GM12873 (cell line): ENCODE results near the gene DYRK4.

Experiments used
- CTCF ChIP-seq: IDR thresholded peaks from 2 replicates; pipeline ENCODE4 v1.5.1; 2012; ENCODE audit warnings: low read depth, mild to moderate bottlenecking, moderate library complexity, low read length, control low read depth; ENCODE audit not compliant: insufficient read depth; ENCODE audit errors: missing control alignments

DYRK4 gene

DNA sequence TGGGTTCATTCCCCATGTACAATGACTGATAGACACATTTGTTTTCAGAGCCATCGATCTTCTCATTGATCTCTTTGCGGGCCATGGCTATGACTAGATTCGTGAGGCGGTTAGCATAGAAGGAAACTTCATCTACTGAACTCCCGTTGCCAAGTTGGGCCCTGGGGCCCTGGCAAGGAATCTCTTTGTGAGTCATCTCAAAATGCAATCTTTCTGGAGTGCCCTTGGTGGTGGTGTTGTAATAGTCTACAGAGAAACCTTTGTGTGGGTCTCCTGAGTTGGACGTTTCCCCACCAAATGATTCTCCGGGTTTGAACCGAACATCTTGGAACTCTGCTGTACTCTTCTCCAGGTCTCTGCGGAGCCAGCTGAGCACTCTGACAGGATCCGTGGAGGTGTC is 66.4 kb downstream of the DYRK4 start:
- TF ChIP-seq CTCF = no peak

GRCh38 chr12:4630262-4630661 is 68.3 kb downstream of the DYRK4 start:
- TF ChIP-seq CTCF = no peak

- TF ChIP-seq CTCF = no peak
Measured at GRCh38 chr12:4643747-4644146, 81.7 kb downstream of the DYRK4 start.

DNA sequence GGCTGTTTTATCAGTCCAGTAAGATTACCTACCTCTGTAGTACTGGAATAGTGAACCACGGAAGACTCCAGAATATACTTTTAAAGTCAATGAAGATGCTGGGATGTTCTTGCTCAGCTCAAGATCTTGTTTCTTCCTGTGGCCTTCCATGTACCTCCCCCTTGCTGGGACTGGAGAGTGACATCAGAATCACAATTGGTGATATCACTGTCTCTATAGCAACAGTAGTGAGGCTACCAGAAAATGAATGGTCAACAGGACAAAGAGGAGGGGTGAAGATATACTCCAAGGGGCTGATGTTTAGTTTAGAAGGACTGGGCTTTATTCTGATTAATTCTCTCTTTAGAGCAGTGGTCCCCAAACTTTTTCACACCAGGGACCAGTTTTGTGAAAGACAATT is 83.0 kb downstream of the DYRK4 start:
- no peak for TF ChIP-seq CTCF

DNA sequence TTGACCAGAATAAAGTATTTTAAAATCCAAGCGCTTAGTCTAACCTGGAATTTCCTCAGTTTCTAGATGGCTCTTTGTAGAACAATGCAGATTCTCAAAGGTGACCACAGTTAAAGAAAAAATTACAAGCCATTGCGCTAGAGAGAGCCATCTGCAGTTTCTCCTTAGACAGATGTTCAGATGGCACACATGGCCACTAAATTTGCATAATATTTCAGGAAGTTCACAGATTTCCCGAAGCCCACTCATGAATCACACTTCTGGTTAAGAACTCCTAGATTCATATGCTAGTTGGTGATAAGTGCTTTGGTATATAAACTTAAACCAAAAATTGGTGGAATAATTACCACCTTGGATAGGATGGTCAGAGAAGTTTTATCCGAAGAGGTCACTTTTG is 86.1 kb downstream of the DYRK4 start:
- no peak for TF ChIP-seq CTCF

DNA sequence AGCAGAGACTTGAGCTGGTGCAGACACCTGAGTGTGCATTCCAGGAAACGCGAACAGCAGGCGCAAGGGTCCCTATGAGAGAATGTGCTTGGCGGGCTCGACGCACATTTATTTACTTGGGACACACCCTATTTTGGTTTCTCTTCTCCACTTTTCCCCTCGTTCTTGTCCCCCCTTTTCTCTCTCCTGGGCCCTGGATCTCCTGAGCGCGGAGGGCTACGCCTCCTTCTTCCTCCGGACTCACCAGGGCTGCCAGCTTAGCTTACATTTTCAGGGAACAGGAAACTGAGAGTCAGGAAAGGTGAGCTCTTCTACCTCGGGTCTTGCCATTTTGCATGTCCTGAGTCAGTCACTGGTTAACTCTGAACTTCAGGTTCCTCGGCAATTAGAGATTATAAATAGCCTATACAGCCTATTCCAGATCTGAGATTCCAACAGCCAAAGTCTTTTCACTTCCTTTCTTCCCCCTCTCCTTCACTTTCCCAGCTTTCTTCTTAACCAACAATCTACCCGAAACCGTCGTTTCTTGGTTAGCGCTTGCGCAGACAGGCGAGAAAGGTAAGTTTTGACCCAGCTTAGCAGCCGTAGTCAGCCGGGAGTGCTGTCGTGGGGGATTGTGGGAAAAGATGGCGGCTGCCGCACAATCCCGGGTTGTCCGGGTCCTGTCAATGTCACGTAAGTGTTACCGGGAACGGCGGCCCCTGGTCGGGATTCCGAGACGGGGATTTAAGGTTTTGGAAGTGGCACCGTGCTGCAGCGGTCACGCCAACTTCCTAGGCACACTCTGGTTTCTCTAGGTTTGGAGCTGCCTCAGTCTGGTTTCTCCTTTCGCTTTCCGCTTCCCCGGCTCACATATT is 86.7 kb downstream of the DYRK4 start, which contains the start of the genes AKAP3 and NDUFA9:
TSS of gene AKAP3 (minus strand) at position 551 of the 857 bp plus-strand sequence. CDS start 10,855 bp downstream, outside the sequence.
TSS of gene NDUFA9 (plus strand) at position 614 of the 857 bp plus-strand sequence. CDS start at position 627, 13 bp downstream.
- TF ChIP-seq CTCF = no peak

GRCh38 chr12:4649358-4649661 is 87.3 kb downstream of the DYRK4 start:
- no peak for TF ChIP-seq CTCF
